SJCRH30 (cell line): Measurements from ENCODE around the gene PRKCD. TPM values are rescaled to one million over a fixed set of nuclear protein-coding genes. Genes with fewer than 3 reads are reported as not detected.
A peak's percentile ranks its signal among the peaks of the same experiment; 100 is the strongest.

ENCODE experiments used
- DNase-seq, 2 experiments: peaks; one replicate each; pipeline ENCODE4 v3.0.0-alpha.2; 2015 to 2020
- H3K27ac ChIP-seq: fragments of 250-450 bp; sonication (Bioruptor Pico); 2 replicates; pipeline ENCODE4 v1.5.1; 2020; ENCODE audit warnings: mild to moderate bottlenecking, moderate library complexity
- H3K27me3 ChIP-seq: fragments of 250-450 bp; sonication (Bioruptor Pico); 2 replicates; pipeline ENCODE4 v1.5.1; 2020; ENCODE audit warnings: mild to moderate bottlenecking, moderate library complexity
- H3K36me3 ChIP-seq: fragments of 250-450 bp; sonication (Bioruptor Pico); 2 replicates; pipeline ENCODE4 v1.5.1; 2020; ENCODE audit warnings: mild to moderate bottlenecking, moderate library complexity
- H3K4me1 ChIP-seq: fragments of 250-450 bp; sonication (Bioruptor Pico); 2 replicates; pipeline ENCODE4 v1.5.1; 2020; ENCODE audit warnings: mild to moderate bottlenecking, moderate library complexity
- H3K4me3 ChIP-seq: fragments of 250-450 bp; sonication (Bioruptor Pico); 2 replicates; pipeline ENCODE4 v1.5.1; 2020; ENCODE audit warnings: mild to moderate bottlenecking, moderate library complexity
- H3K9me3 ChIP-seq: fragments of 250-450 bp; sonication (Bioruptor Pico); replicated peaks from 2 replicates; pipeline ENCODE4 v1.5.1; 2020; ENCODE audit warnings: mild to moderate bottlenecking, moderate library complexity
- total RNA-seq: library from RNA; depleted of rRNA; stranded (reverse); fragments of >200 nt; shearing (Covaris generic); gene quantifications from 2 replicates; pipeline ENCODE4 v1.2.3, GENCODE V29; 2014

PRKCD gene
- total RNA-seq, 1 experiment from 2014 or later, result 4.6 TPM

GRCh38 chr3:53157974-53158580, 2.9 kb upstream of the PRKCD start:
- Histone ChIP-seq H3K27ac (no peak overlapping the region), H3K4me3 (no peak overlapping the region), H3K27me3 (no peaks in the 10 kb centered on the region), H3K36me3 (no peaks in the 10 kb centered on the region), H3K4me1 (peaks cover 6% of the 10 kb centered on the region; the same call in 1 of the 2 replicates), H3K9me3 (no peaks in the 10 kb centered on the region)
- no peak for DNase-seq

GRCh38 chr3:53158765-53159155, 2.2 kb upstream of the PRKCD start:
- Histone ChIP-seq H3K9me3 (no peaks in the 10 kb centered on the region), H3K4me1 (peaks cover 6% of the 10 kb centered on the region; the same call in 1 of the 2 replicates), H3K4me3 (no peak overlapping the region), H3K27ac (no peak overlapping the region), H3K27me3 (no peaks in the 10 kb centered on the region), H3K36me3 (no peaks in the 10 kb centered on the region)
- DNase-seq, result no peak

GRCh38 chr3:53159156-53160060, 1.6 kb upstream of the PRKCD start:
- Histone ChIP-seq H3K27ac (no peak overlapping the region), H3K4me3 (no peak overlapping the region), H3K27me3 (no peaks in the 10 kb centered on the region), H3K36me3 (no peaks in the 10 kb centered on the region), H3K4me1 (peaks cover 6% of the 10 kb centered on the region; the same call in 1 of the 2 replicates), H3K9me3 (no peaks in the 10 kb centered on the region)
- no peak for DNase-seq

DNA sequence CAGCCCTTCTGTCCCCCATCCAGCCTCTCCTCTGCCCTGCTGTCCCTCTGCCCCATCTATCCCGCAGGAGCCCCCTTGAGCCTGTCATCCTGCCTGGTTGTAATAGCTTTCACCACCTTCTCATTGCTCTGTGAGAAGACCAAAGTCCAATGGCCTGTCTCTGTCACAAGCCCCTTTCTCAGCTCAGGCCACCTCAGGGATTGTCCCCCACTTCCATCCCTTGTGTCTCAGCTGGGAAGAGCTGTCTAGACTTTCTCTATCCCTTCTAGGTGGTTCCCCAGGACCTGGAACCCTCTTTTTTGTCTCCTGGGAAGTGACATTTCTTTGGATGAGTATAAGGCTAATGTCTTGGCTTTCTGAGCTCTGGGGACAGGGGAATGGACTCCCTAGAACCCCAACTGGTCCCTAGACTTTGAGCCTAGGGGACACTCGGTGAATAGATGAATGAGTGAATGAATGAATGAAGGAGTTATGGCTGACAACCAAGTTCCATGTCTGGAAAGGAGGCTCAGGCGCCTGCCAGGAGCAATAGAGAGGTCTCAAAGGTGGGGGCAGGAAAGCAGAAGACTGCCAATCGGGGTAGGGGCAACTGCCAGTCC, 849 bp upstream of the PRKCD start:
- H3K27ac ChIP-seq, result no peak overlapping the region
- no peaks in the 10 kb centered on the region for H3K36me3 ChIP-seq
- H3K9me3 ChIP-seq, result no peaks in the 10 kb centered on the region
- no peak for DNase-seq
- peak overlapping the region; percentile 80 for H3K4me3 ChIP-seq
- peaks cover 6% of the 10 kb centered on the region; the same call in 1 of the 2 replicates for H3K4me1 ChIP-seq
- H3K27me3 ChIP-seq, result no peaks in the 10 kb centered on the region

DNA sequence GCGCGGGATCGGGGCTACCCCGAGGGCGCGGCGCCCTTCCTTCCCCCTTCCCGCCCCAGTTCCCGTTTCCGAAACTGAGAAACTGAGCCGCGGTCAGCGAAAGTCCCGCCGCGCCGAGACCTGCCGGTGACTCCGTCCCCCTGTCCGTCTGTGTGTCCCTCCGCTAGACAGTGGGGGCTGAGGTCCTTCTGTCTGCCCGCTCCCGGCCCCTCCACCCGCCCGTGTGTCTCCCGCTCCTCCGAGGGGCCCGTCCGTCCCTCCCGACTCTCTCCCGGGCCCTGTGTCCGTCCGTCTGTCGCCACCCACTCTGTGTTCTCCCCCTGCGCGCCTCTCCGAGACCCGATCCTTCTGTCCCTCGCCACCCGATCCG, 426 bp downstream of the PRKCD start:
- Histone ChIP-seq H3K27ac (no peak overlapping the region), H3K9me3 (no peaks in the 10 kb centered on the region), H3K36me3 (no peaks in the 10 kb centered on the region), H3K4me3 (peak overlapping the region; percentile 80), H3K27me3 (no peaks in the 10 kb centered on the region), H3K4me1 (peaks cover 8% of the 10 kb centered on the region)
- peak in 1 of 2 experiments; percentile 32 for DNase-seq

GRCh38 chr3:53161820-53162671, 1.0 kb downstream of the PRKCD start:
- DNase-seq, result peak; percentile 32 to 39
- H3K27ac ChIP-seq, result no peak overlapping the region
- no peaks in the 10 kb centered on the region for H3K9me3 ChIP-seq
- H3K36me3 ChIP-seq, result no peaks in the 10 kb centered on the region
- H3K4me1 ChIP-seq, result peaks cover 14% of the 10 kb centered on the region
- no peaks in the 10 kb centered on the region for H3K27me3 ChIP-seq
- H3K4me3 ChIP-seq, result peak overlapping the region; percentile 80

- H3K4me1 ChIP-seq, result peaks cover 21% of the 10 kb centered on the region
- H3K4me3 ChIP-seq, result peak overlapping the region; percentile 80
- no peak for DNase-seq
- H3K36me3 ChIP-seq, result no peaks in the 10 kb centered on the region
- no peaks in the 10 kb centered on the region for H3K9me3 ChIP-seq
- no peak overlapping the region for H3K27ac ChIP-seq
- H3K27me3 ChIP-seq, result no peaks in the 10 kb centered on the region
Measured at GRCh38 chr3:53162672-53163443, 1.8 kb downstream of the PRKCD start.

GRCh38 chr3:53163444-53164387, 2.7 kb downstream of the PRKCD start:
- H3K36me3 ChIP-seq, result no peaks in the 10 kb centered on the region
- H3K27ac ChIP-seq, result no peak overlapping the region
- peaks cover 21% of the 10 kb centered on the region for H3K4me1 ChIP-seq
- H3K9me3 ChIP-seq, result no peaks in the 10 kb centered on the region
- DNase-seq, result no peak
- no peaks in the 10 kb centered on the region for H3K27me3 ChIP-seq
- H3K4me3 ChIP-seq, result no peak overlapping the region

DNA sequence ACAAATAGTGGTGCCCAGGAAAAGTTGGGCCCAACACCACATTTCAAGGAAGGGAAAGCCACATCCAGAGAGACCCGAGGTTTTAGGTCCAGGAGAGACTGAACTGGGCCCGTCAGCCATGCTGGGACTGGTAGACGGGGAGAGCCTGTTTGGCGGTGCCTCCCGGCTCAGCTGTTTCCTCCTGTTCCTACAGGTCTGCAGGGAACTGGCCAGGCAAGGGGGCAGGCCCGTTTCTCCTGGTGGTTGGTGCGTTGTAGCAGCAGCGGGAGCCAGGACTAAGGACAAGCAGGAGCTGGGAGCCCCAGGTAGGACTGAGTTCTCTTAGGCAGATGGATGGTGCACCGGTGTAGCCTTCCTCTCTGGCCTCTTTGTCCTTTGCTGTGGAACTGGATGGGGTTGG, 3.9 kb downstream of the PRKCD start:
- DNase-seq, result no peak
- Histone ChIP-seq H3K4me1 (peaks cover 18% of the 10 kb centered on the region), H3K36me3 (no peaks in the 10 kb centered on the region)

DNA sequence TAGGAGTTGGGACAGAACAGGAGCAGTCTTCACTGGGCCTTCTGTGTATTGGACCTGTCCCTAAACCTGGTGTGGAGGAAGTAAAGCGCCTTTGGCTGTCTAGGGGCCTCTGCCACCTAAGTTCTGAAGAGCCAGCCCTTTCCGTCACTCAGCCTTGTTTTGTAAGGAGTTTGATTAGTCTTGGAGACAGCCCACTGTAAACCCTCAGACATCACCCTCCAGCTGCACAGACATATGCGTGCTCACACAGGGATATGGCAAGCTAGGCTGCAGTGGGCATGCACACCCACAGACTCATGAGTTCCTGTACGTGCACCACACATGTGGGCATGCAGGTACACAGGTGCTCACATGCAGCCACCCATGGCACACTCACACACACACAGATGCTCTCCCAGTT, 5.2 kb downstream of the PRKCD start:
- no peak overlapping the region for H3K27ac ChIP-seq
- no peaks in the 10 kb centered on the region for H3K36me3 ChIP-seq
- no peaks in the 10 kb centered on the region for H3K27me3 ChIP-seq
- no peak overlapping the region for H3K4me3 ChIP-seq
- peaks cover 15% of the 10 kb centered on the region for H3K4me1 ChIP-seq
- H3K9me3 ChIP-seq, result no peaks in the 10 kb centered on the region
- DNase-seq, result no peak

More for the DNA sequence above, 3.9 kb downstream of the PRKCD start:
- Histone ChIP-seq H3K9me3 (no peaks in the 10 kb centered on the region), H3K4me3 (no peak overlapping the region), H3K27me3 (no peaks in the 10 kb centered on the region), H3K27ac (no peak overlapping the region)

DNA sequence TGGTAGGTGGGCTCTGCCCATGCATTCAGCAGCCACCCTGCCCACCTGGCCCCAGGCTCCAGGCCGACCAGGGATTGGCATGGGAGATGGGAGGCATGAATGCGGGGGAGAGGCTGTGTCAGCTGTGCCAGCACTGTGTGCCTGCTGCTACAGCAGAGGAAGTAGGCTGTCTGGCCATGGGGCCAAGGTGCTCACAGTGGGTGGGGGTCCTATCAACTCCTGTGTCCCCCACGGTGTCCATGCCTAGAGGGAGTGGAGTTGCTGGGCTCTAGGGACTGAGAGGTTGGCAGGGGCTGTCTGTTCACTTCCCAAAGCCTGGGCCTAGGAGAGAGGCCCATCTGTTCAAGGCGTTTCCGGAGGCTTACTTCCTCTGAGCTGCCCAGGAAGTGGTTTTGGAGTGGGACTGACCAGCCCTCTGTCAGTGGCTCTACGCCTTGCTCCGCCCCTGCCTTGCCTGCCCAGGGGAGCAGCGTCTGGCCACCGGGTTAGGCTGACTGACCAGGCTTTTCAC, 5.8 kb downstream of the PRKCD start:
- H3K4me1 ChIP-seq, result peaks cover 15% of the 10 kb centered on the region
- no peaks in the 10 kb centered on the region for H3K36me3 ChIP-seq
- peak; percentile 76 to 84 for DNase-seq
- no peaks in the 10 kb centered on the region for H3K27me3 ChIP-seq
- H3K9me3 ChIP-seq, result no peaks in the 10 kb centered on the region
- H3K27ac ChIP-seq, result peak overlapping the region; percentile 42
- no peak overlapping the region for H3K4me3 ChIP-seq

DNA sequence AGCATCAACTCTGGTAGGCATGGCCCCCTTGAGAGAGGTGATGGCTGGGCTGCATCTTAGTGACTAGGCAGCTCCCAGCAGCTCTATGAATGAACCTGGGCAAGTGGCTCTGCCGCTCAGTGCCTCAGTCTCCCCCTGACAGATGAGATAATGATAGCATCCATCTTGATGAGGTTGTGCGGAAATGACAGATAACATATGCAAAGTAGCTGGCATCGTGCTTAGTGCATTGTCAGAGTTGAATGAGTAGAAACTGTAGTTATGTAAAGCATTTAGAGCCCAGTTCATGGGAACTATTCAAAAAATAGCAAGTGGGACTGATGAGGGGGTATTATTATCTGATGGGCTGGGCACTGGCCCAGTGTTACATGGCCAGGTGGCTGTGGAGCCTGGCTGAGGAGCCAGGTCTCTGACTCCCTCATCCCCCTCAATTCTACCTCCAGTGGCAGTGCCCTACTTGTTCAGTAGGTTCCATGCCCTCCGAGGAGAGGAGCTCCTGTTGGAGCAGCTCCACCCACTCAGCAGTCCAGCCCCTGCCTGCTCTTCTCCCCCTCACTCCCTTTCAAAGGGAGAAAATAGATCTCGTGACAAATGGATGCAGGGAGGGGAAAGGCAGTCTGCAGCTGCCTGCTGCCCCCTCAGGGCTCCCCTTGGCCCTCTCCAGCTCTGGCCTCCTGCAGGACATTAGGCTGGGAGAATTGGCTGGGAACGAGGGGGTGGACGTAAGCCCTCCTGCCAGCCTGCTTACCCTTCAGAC, 6.6 kb downstream of the PRKCD start:
- no peaks in the 10 kb centered on the region for H3K27me3 ChIP-seq
- H3K36me3 ChIP-seq, result no peaks in the 10 kb centered on the region
- no peak overlapping the region for H3K4me3 ChIP-seq
- DNase-seq, result no peak
- H3K9me3 ChIP-seq, result no peaks in the 10 kb centered on the region
- H3K27ac ChIP-seq, result peak overlapping the region; percentile 42; the same call in 1 of the 2 replicates
- peaks cover 15% of the 10 kb centered on the region for H3K4me1 ChIP-seq
